ENCODE measurements around the gene ARHGAP6.
"Not testable (repeated sequence)": the region's sequence is repeated elsewhere in the genome, so short reads cannot be mapped to it uniquely, and the experiment has no call there.

Gene ARHGAP6

GRCh38 chrX:11171956-11172355 is 493.8 kb downstream of the ARHGAP6 start:
- no peak for DNase-seq (ENCODE audit: low read depth in 2 of 2)

- DNase-seq (ENCODE audit: low read depth in 2 of 2), result no peak
These were observed 501.3 kb downstream of the ARHGAP6 start for GRCh38 chrX:11164433-11164832.

GRCh38 chrX:11159149-11159548 is 506.6 kb downstream of the ARHGAP6 start:
- no peak for DNase-seq (ENCODE audit: low read depth in 2 of 2)

- no peak for DNase-seq (ENCODE audit: low read depth in 2 of 2)
These were observed 513.7 kb downstream of the ARHGAP6 start for GRCh38 chrX:11151799-11152559.

GRCh38 chrX:11148401-11148800 is 517.3 kb downstream of the ARHGAP6 start:
- DNase-seq (ENCODE audit: low read depth in 2 of 2), result no peak

GRCh38 chrX:11146411-11146810 is 519.3 kb downstream of the ARHGAP6 start:
- no peak for DNase-seq (ENCODE audit: low read depth in 2 of 2)

- DNase-seq (ENCODE audit: low read depth in 2 of 2), result peak in 1 of 2 donors; percentile 21
These were observed 521.6 kb downstream of the ARHGAP6 start for GRCh38 chrX:11143931-11144678.

GRCh38 chrX:11138498-11139390 is 527.0 kb downstream of the ARHGAP6 start:
- DNase-seq (ENCODE audit: low read depth in 2 of 2), result no peak

DNA sequence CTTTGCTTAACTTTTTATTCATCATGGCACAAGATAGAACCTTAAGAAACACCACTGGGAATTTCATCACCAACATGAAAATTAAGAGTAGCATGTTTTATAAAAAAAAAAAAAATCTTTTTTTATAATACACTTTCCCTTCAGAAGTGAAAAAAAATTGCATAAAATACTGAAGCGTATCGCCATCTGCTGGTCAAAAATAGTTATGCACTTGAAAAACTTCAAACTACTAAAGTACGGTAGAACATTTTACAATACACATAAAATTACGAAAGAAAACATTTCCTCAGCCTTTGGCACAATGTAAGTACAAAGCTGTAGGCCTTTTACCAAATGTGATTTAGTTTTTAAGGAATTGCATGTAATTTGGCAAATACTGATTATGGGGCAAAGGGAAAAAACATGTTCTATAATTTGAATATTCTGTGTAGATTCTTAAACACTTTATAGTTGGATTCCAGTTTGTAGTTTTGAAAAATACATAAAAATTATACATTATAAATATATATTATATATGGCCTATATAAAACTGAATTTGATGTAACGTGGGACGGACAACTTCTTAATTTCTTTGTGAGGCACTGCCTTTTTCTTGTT is 528.1 kb downstream of the ARHGAP6 start:
- DNase-seq (ENCODE audit: low read depth in 2 of 2), result no peak

GRCh38 chrX:11135564-11136185 is 530.0 kb downstream of the ARHGAP6 start:
- DNase-seq (ENCODE audit: low read depth in 2 of 2), result no peak

- DNase-seq (ENCODE audit: low read depth in 2 of 2), result no peak
These were observed 534.6 kb downstream of the ARHGAP6 start for GRCh38 chrX:11131146-11131545.

- no peak for DNase-seq (ENCODE audit: low read depth in 2 of 2)
These were observed 535.6 kb downstream of the ARHGAP6 start for GRCh38 chrX:11130136-11130535.

DNA sequence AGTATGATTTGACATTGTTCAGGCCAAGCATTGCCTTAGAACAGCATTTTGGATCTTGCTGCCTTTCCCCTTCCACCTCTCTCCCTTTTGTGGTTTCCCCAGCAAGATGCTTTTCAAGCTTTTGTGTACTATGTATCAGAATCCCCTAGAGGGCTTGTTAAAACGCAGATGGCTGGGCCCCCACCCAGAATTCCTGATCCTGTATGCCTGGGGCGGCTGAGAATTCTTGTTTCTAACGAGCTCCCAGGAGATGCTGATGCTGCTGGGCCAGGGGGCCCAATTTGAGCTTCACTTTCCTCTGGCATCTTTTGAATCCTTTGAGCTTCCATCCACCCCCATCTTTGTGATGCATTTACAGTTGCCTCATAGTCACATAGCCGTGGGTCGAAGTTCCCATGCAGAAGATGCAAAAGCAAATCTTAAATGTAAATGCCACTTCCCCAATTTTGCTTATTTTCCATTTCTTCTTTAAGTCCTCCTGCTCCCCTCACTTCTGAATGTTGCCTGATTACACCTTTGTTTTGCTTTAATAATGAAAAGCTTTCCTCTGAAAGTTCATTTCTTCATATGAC is 536.1 kb downstream of the ARHGAP6 start:
- no peak for DNase-seq (ENCODE audit: low read depth in 2 of 2)

DNA sequence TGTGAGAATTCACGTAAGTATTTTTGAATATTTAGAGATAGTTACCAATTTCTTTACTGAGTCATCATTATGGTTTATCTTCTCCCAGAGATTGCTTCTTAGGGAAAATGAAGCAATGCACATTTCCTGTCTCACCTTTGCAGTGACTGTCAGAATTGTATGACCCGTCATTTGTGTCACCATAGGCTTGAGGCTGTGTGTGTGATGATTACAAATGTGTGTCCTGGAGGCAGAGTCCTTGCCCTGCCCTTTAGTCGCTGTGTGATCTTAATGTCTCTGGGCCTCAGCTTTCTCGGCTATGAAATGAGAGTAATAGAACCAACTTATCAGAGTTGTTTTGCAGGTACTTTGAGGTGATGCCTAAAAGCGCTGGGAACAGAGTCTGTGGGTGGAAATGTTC is 540.7 kb downstream of the ARHGAP6 start:
- no peak for DNase-seq (ENCODE audit: low read depth in 2 of 2)

DNA sequence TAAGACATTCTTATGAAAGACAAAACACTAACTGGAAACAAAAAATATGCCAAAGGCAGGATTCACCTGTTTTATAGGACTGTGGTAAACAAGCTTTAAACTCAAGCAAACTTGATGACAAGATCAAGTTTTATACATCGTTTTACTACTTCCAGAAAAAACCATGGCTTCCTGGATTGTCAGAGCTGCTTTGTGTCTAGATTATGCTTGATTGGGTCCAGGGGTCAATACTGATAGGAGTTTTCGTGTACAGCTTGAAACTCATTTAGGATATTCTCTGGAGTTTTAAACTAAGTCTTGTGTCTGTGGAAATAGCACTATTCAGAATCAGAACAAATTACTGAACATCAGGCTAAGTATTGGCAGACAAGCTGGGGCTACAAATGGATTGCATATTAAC is 541.6 kb downstream of the ARHGAP6 start:
- DNase-seq (ENCODE audit: low read depth in 2 of 2), result no peak

GRCh38 chrX:11123087-11123486 is 542.6 kb downstream of the ARHGAP6 start:
- DNase-seq (ENCODE audit: low read depth in 2 of 2), result not testable (repeated sequence)

GRCh38 chrX:11119313-11119943 is 546.3 kb downstream of the ARHGAP6 start:
- no peak for DNase-seq (ENCODE audit: low read depth in 2 of 2)

DNA sequence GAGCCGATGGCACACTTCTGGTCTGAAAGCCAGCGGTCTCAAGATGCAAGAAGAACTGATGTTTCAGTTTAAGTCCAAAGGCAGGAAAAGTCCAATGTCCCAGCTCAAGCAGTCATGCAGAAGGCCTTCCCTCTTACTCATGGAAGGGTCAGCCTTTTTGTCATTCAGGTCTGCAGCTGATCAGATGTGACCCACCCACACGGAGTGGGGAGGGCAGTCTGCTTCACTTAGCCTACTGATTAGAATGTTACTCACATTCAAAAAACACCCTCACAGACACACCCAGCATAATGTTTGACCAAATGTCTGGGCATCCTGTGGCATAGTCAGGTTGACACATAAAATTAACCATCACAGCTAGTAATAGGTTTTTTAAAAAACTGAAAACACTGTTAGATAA is 548.0 kb downstream of the ARHGAP6 start:
- DNase-seq (ENCODE audit: low read depth in 2 of 2), result no peak

DNA sequence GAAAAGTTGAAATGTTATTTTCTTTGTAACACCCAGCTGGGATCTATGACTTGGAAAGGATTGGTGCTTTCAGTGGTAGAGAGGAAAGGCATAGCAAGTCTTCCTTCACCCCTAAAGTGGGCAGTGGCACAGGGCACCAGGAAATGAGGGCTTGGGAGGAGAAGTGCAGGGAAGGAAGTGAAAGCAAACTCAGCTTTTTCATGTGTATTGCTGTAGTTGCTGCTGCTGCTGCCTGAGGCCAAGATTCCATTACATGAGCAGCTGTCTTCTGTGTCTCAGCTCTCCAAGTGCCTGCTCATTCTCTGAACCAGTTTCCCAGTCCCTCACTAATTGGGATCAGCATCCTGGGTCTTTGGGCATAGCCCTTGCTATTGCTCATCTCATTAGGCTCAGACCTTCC is 552.0 kb downstream of the ARHGAP6 start:
- no peak for DNase-seq (ENCODE audit: low read depth in 2 of 2)

DNA sequence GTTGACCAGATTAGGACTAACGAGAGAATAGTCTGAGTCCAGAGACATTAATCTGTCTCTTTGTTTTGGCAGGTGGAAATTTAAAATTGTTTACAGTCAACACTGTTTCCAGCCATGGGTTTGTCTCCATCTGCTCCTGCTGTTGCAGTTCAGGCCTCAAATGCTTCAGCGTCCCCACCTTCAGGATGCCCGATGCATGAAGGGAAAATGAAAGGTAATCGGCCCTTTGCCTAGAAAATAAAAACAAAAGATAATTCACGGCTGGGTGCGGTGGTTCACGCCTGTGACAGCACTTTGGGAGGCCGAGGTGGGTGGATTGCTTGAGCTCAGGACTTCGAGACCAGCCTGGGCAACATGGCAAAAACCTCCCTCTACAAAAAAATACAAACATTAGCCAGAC is 553.8 kb downstream of the ARHGAP6 start:
- DNase-seq (ENCODE audit: low read depth in 2 of 2), result no peak
